ENCODE results near the gene SHMT2.

DNA sequence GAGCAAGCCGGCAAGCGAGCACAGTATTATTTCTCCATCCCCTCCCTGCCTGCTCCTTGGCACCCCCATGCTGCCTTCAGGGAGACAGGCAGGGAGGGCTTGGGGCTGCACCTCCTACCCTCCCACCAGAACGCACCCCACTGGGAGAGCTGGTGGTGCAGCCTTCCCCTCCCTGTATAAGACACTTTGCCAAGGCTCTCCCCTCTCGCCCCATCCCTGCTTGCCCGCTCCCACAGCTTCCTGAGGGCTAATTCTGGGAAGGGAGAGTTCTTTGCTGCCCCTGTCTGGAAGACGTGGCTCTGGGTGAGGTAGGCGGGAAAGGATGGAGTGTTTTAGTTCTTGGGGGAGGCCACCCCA, 16.8 kb upstream of the SHMT2 start:
- TF ChIP-seq POLR2AphosphoS5 (IDR thresholded peaks at IDR 0.05; ENCODE audit: low read depth, low read length) (no peak), POLR2A (IDR thresholded peaks at IDR 0.05; ENCODE audit: low read depth, low read length) (no peak), TAF1 (IDR thresholded peaks at IDR 0.05; ENCODE audit: low read depth, low read length) (no peak), SPI1 (IDR thresholded peaks at IDR 0.05; ENCODE audit: low read depth, low read length) (no peak)

Measured in GM12891 (cell line).